Endothelial cell of umbilical vein (primary cell): ENCODE data around the gene EIF3A. TPM values are rescaled to one million over a fixed set of nuclear protein-coding genes. Genes with fewer than 3 reads are reported as not detected.

ENCODE experiments used
- BruUV-seq: library from RNA; stranded (reverse); fragments of 400-500 nt; replicated peaks from 2 replicates; lab custom pipeline; 2021; lab: Mats Ljungman, UMichigan
- CTCF ChIA-PET: fragments of 300-600, 350-600 bp; sonication (Branson Sonifier 250); formaldehyde crosslinking; loops from one replicate; lab custom pipeline; 2021; ENCODE audit warnings: antibody characterized with exemption, inconsistent platforms; lab: Charles Lee
- POLR2A ChIA-PET: fragments of 300-600, 350-600 bp; sonication (Branson Sonifier 250); formaldehyde crosslinking; loops from one replicate; lab custom pipeline; 2021; ENCODE audit warnings: antibody characterized with exemption, inconsistent platforms; lab: Charles Lee
- DNase-seq: peaks from one replicate; pipeline ENCODE4 v3.0.0-alpha.2; 2011; ENCODE audit warnings: low read depth, low spot score
- FAIRE-seq: peaks from 2 replicates; lab custom pipeline; 2011; peaks lifted over from hg19 to GRCh38; lab: Jason Lieb, UNC
- H2AFZ ChIP-seq: 2 replicates; pipeline ENCODE4 v1.6.0; 2012; ENCODE audit warnings: low read depth, low read length, control low read depth, inconsistent platforms
- H3K27ac ChIP-seq: 2 replicates; pipeline ENCODE4 v1.5.1; 2011; ENCODE audit warnings: low read depth, mild to moderate bottlenecking, control low read depth, low read length, moderate library complexity; ENCODE audit not compliant: insufficient read depth
- H3K27me3 ChIP-seq, 2 experiments: 2 replicates each; pipeline versions ENCODE4 v1.6.0 to v1.6.1; 2011; ENCODE audit warnings: low read length in 2 of 2, mixed read lengths in 1 of 2; ENCODE audit not compliant: control insufficient read depth in 2 of 2, insufficient read depth in 2 of 2
- H3K36me3 ChIP-seq, 2 experiments: 2 replicates in 1 of 2; 3 replicates in 1 of 2; pipeline ENCODE4 v1.5.1; 2011; ENCODE audit warnings: low read length in 2 of 2, mild to moderate bottlenecking in 1 of 2, moderate library complexity in 1 of 2; ENCODE audit not compliant: control insufficient read depth in 2 of 2, insufficient read depth in 2 of 2; ENCODE audit errors: extremely low read depth in 1 of 2
- H3K4me1 ChIP-seq: 3 replicates; pipeline ENCODE4 v1.5.1; 2011; ENCODE audit warnings: mild to moderate bottlenecking, low read length; ENCODE audit not compliant: control insufficient read depth, insufficient read depth; ENCODE audit errors: extremely low read depth
- H3K4me2 ChIP-seq: 2 replicates; pipeline ENCODE4 v1.6.1; 2011; ENCODE audit warnings: low read length, control low read depth, mixed read lengths; ENCODE audit not compliant: insufficient read depth
- H3K4me3 ChIP-seq, 3 experiments: fragments of 200-600 bp in 1 of 3; sonication (generic), shearing (Covaris generic) in 1 of 3; replicated peaks in 1 of 3; 2 replicates each; pipeline ENCODE4 v1.5.1; 2011 to 2016; ENCODE audit warnings: control low read depth in 3 of 3, low read length in 3 of 3, mild to moderate bottlenecking in 2 of 3, inconsistent platforms in 1 of 3, low read depth in 1 of 3, moderate library complexity in 1 of 3; ENCODE audit not compliant: insufficient read depth in 1 of 3
- H3K79me2 ChIP-seq: 2 replicates; pipeline ENCODE4 v1.6.0; 2012; ENCODE audit warnings: low read length, inconsistent platforms; ENCODE audit not compliant: control insufficient read depth, insufficient read depth
- H3K9ac ChIP-seq: replicated peaks from 2 replicates; pipeline ENCODE3; 2011; ENCODE audit warnings: low read length, control low read depth; ENCODE audit not compliant: insufficient read depth; ENCODE audit errors: extremely low read depth
- H3K9me1 ChIP-seq: replicated peaks from 3 replicates; pipeline ENCODE4 v1.6.0; 2011; ENCODE audit warnings: mild to moderate bottlenecking, low read length; ENCODE audit not compliant: control insufficient read depth, insufficient read depth; ENCODE audit errors: extremely low read depth
- H3K9me3 ChIP-seq: replicated peaks from 2 replicates; pipeline ENCODE4 v1.5.1; 2012; ENCODE audit warnings: low read length, inconsistent platforms; ENCODE audit not compliant: control insufficient read depth, insufficient read depth
- H4K20me1 ChIP-seq: replicated peaks from 2 replicates; pipeline ENCODE3; 2011; ENCODE audit warnings: mild to moderate bottlenecking, low read length; ENCODE audit not compliant: control insufficient read depth, insufficient read depth; ENCODE audit errors: extremely low read depth
- CTCF ChIP-seq, 2 donors: IDR thresholded peaks; 1 replicate in 1 of 2; 2 replicates in 1 of 2; pipeline ENCODE4 v1.5.1; 2011; ENCODE audit warnings: low read length in 2 of 2, mild to moderate bottlenecking in 2 of 2, moderate library complexity in 2 of 2, control low read depth in 1 of 2, inconsistent platforms in 1 of 2, low read depth in 1 of 2; ENCODE audit not compliant: insufficient read depth in 1 of 2; ENCODE audit errors: extremely low read depth in 1 of 2
- EZH2 ChIP-seq: IDR thresholded peaks from 2 replicates; pipeline ENCODE4 v1.6.1; 2012; ENCODE audit warnings: borderline replicate concordance, low read depth, mild to moderate bottlenecking, moderate library complexity, low read length, inconsistent platforms; ENCODE audit not compliant: severe bottlenecking
- FOS ChIP-seq: IDR thresholded peaks from 2 replicates; pipeline ENCODE4 v1.6.1; 2011; ENCODE audit warnings: mild to moderate bottlenecking, low read length, moderate library complexity, borderline replicate concordance; ENCODE audit not compliant: insufficient read depth
- GATA2 ChIP-seq: IDR thresholded peaks from 2 replicates; pipeline ENCODE4 v1.7.0; 2011; ENCODE audit warnings: low read depth, mild to moderate bottlenecking, moderate library complexity, mixed read lengths, low read length; ENCODE audit not compliant: insufficient read length, insufficient read depth
- JUN ChIP-seq: IDR thresholded peaks from 2 replicates; pipeline ENCODE4 v1.6.1; 2011; ENCODE audit warnings: borderline replicate concordance, low read depth; ENCODE audit not compliant: insufficient read length, insufficient read depth
- MAX ChIP-seq: IDR thresholded peaks from 2 replicates; pipeline ENCODE4 v1.6.1; 2011; ENCODE audit not compliant: insufficient read depth, insufficient read length
- MYC ChIP-seq: IDR thresholded peaks from one replicate; pipeline ENCODE4 v1.6.1; 2011; ENCODE audit warnings: mild to moderate bottlenecking, low read depth, low read length
- POLR2A ChIP-seq: IDR thresholded peaks from 2 replicates; pipeline ENCODE4 v1.6.1; 2012; ENCODE audit warnings: low read depth, mild to moderate bottlenecking, control low read depth, low read length
- POLR2AphosphoS5 ChIP-seq: IDR thresholded peaks from 2 replicates; pipeline ENCODE4 v1.6.1; 2012; ENCODE audit warnings: low read depth, mild to moderate bottlenecking, control low read depth, low read length, moderate library complexity; ENCODE audit not compliant: insufficient read depth
- dilution Hi-C: fragments of 300-500 bp; cut with MboI; formaldehyde crosslinking; loops from one replicate; pipeline ENCODE4 v1.15.0; 2019; ENCODE audit warnings: low sequenced_read_pairs; ENCODE audit not compliant: extremely low pct_ligation_motif_present
- intact Hi-C: fragments of 100-400 bp; cut with micrococcal nuclease; formaldehyde crosslinking; loops from one replicate; pipeline ENCODE4 v1.10.0; 2022
- polyA plus RNA-seq, 4 experiments: library from polyadenylated mRNA; depleted of rRNA in 3 of 4; stranded (reverse) in 3 of 4; unstranded in 1 of 4; fragments of >200 nt; gene quantifications; 2 replicates each; pipeline versions ENCODE4 v1.2.1 to v1.2.3, GENCODE V29; 2011 to 2012; ENCODE audit warnings: missing spikeins in 1 of 4
- total RNA-seq: library from RNA; stranded (reverse); gene quantifications from 2 replicates; pipeline ENCODE4 v1.2.3, GENCODE V29; 2021

Gene EIF3A
- total and polyA plus RNA-seq, 2 donors (not counting 3 experiments of a cell fraction or from before 2014, with no cell fraction given) = 27.6 to 159 TPM

GRCh38 chr10:119039161-119039560 is 41.5 kb downstream of the EIF3A start:
- dilution Hi-C loops (no loop called here), intact Hi-C loops (loop anchor here (5.0 kb wide), 1 partner anchor 38 kb away; no protein-coding TSS in a partner anchor)
- BruUV-seq = no TSS peak
- CTCF ChIA-PET = no interaction called here
- H3K4me3 ChIP-seq = no peak overlapping the region
- H3K4me1 ChIP-seq = no peaks in the 10 kb centered on the region
- H3K79me2 ChIP-seq = peaks cover 52% of the 10 kb centered on the region
- DNase-seq = no peak
- H3K9me3 ChIP-seq = no peaks in the 10 kb centered on the region
- POLR2A ChIA-PET = no interaction called here
- no peak overlapping the region for H3K9ac ChIP-seq
- no peak for FAIRE-seq
- H2AFZ ChIP-seq = no peak overlapping the region
- H3K9me1 ChIP-seq = no peaks in the 10 kb centered on the region
- H3K27ac ChIP-seq = no peak overlapping the region
- no peak for TF ChIP-seq POLR2AphosphoS5
- TF ChIP-seq EZH2 = no peak
- TF ChIP-seq JUN = no peak
- no peak for TF ChIP-seq CTCF (IDR thresholded peaks at IDR 0.05; ENCODE audit: extremely low read depth in 1 of 2, insufficient read depth in 1 of 2, low read depth in 1 of 2, low read length in 2 of 2)
- TF ChIP-seq MYC = no peak
- TF ChIP-seq MAX = no peak
- TF ChIP-seq FOS = no peak
- no peak for TF ChIP-seq GATA2
- no peak for TF ChIP-seq POLR2A
- peaks cover 40 to 43% of the 10 kb centered on the region in 2 experiments for H3K36me3 ChIP-seq
- peaks cover 3% of the 10 kb centered on the region for H4K20me1 ChIP-seq
- H3K27me3 ChIP-seq = no peaks in the 10 kb centered on the region
- no peak overlapping the region for H3K4me2 ChIP-seq
